Activated CD4-positive, alpha-beta T cell treated with anti-CD3 and anti-CD28 coated beads, Interleukin-2, amount 50 U/mL, for 4 hours (primary cell): ENCODE data around the gene TLR7.

Source experiments
- DNase-seq, 2 experiments: peaks; one replicate each; pipeline ENCODE4 v3.0.0-alpha.2; 2020

The TLR7 gene

GRCh38 chrX:12866451-12867377 is at the start of gene TLR7:
TLR7 (plus strand) TSS chrX:12867072; CDS start chrX:12867579, 507 bp downstream.
- no peak for DNase-seq

GRCh38 chrX:12817528-12817927 is 49.3 kb upstream of the TLR7 start:
- no peak for DNase-seq

- no peak for DNase-seq
Observed at GRCh38 chrX:12819222-12819621, 47.6 kb upstream of the TLR7 start.

GRCh38 chrX:12820737-12821136 is 46.1 kb upstream of the TLR7 start:
- DNase-seq = no peak

- no peak for DNase-seq
Observed at GRCh38 chrX:12824944-12825343, 41.9 kb upstream of the TLR7 start.

GRCh38 chrX:12825801-12826200 is 41.1 kb upstream of the TLR7 start:
- no peak for DNase-seq

- DNase-seq = no peak
Observed at GRCh38 chrX:12843061-12843667, 23.7 kb upstream of the TLR7 start.

GRCh38 chrX:12843668-12844279 is 23.1 kb upstream of the TLR7 start:
- no peak for DNase-seq

- no peak for DNase-seq
Observed at GRCh38 chrX:12844319-12844718, 22.6 kb upstream of the TLR7 start.

GRCh38 chrX:12865359-12865758 is 1.5 kb upstream of the TLR7 start:
- DNase-seq = no peak

GRCh38 chrX:12867685-12868084 is 813 bp downstream of the TLR7 start:
- DNase-seq = no peak

GRCh38 chrX:12868747-12869146 is 1.9 kb downstream of the TLR7 start:
- DNase-seq = no peak

GRCh38 chrX:12871257-12871656 is 4.4 kb downstream of the TLR7 start:
- no peak for DNase-seq

- DNase-seq = no peak
Observed at GRCh38 chrX:12872741-12873140, 5.9 kb downstream of the TLR7 start.

- DNase-seq = no peak
Observed at GRCh38 chrX:12874581-12874980, 7.7 kb downstream of the TLR7 start.

GRCh38 chrX:12877386-12877785 is 10.5 kb downstream of the TLR7 start:
- no peak for DNase-seq

- no peak for DNase-seq
Observed at GRCh38 chrX:12878536-12878935, 11.7 kb downstream of the TLR7 start.

- no peak for DNase-seq
Observed at GRCh38 chrX:12881914-12882313, 15.0 kb downstream of the TLR7 start.

GRCh38 chrX:12885508-12885907 is 18.6 kb downstream of the TLR7 start:
- DNase-seq = no peak

- DNase-seq = no peak
Observed at GRCh38 chrX:12886545-12886944, 19.7 kb downstream of the TLR7 start.

- no peak for DNase-seq
Observed at GRCh38 chrX:12887141-12887540, 20.3 kb downstream of the TLR7 start.

- no peak for DNase-seq
Observed at GRCh38 chrX:12887767-12888166, 20.9 kb downstream of the TLR7 start.

GRCh38 chrX:12890467-12890866 is 23.6 kb downstream of the TLR7 start:
- no peak for DNase-seq

GRCh38 chrX:12891171-12891570 is 24.3 kb downstream of the TLR7 start:
- DNase-seq = no peak
